ENCODE data around the gene KITLG. TPM values are rescaled to one million over a fixed set of nuclear protein-coding genes. Genes with fewer than 3 reads are reported as not detected.

KITLG gene
- total and polyA plus RNA-seq, 2 donors (not counting 1 experiment from before 2014, with no cell fraction given) = not detected

DNA sequence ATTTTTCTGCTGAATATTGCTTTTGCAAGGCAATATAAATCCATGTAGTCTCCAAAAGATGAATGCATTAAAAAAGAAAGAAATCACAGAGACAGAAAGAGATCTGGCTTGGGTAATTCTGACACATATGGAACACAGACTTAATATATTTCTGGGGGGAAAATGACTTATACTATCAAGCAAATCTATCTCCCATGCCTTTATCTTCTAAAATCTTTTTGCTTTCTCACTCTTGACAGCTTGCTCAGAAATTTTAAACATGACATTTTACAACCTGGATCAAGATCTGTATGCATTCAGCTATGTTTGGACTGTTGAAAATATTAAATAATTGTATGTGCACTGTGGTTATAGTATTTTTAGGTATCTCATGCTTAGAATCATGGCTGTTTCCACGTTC lies 73.0 kb downstream of the KITLG start:
- H3K4me1 Mint-ChIP-seq = no peaks in the 10 kb centered on the region
- no peak overlapping the region for H2AFZ ChIP-seq (ENCODE audit: insufficient read depth, low read depth, low read length, poor library complexity, severe bottlenecking)
- no peaks in the 10 kb centered on the region for H3K27me3 Mint-ChIP-seq
- H4K20me1 ChIP-seq (ENCODE audit: control insufficient read depth, insufficient read depth, low read length, poor library complexity, severe bottlenecking) = no peaks in the 10 kb centered on the region
- TF ChIP-seq, protein P1, sequence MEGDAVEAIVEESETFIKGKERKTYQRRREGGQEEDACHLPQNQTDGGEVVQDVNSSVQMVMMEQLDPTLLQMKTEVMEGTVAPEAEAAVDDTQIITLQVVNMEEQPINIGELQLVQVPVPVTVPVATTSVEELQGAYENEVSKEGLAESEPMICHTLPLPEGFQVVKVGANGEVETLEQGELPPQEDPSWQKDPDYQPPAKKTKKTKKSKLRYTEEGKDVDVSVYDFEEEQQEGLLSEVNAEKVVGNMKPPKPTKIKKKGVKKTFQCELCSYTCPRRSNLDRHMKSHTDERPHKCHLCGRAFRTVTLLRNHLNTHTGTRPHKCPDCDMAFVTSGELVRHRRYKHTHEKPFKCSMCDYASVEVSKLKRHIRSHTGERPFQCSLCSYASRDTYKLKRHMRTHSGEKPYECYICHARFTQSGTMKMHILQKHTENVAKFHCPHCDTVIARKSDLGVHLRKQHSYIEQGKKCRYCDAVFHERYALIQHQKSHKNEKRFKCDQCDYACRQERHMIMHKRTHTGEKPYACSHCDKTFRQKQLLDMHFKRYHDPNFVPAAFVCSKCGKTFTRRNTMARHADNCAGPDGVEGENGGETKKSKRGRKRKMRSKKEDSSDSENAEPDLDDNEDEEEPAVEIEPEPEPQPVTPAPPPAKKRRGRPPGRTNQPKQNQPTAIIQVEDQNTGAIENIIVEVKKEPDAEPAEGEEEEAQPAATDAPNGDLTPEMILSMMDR (IDR thresholded peaks at IDR 0.05) = no peak
- TF ChIP-seq EZH2 (IDR thresholded peaks at IDR 0.05; ENCODE audit: borderline replicate concordance, insufficient read depth, low read depth, low read length, poor library complexity, severe bottlenecking) = no peak
- POLR2A ChIA-PET = no interaction called here
- ATAC-seq (ENCODE audit: low read depth) (no peak), DNase-seq (no peak)
- no peak overlapping the region for H3K27ac Mint-ChIP-seq
- CTCF ChIA-PET = no interaction called here
- intact Hi-C loops (cut with micrococcal nuclease) = no loop called here
- no peaks in the 10 kb centered on the region for H3K27me3 ChIP-seq (replicated peaks in 1 of 4; ENCODE audit: control extremely low read depth in 1 of 4, control insufficient read depth in 3 of 4, insufficient read depth in 4 of 4, low read length in 3 of 4)
- no peaks in the 10 kb centered on the region for H3K4me1 ChIP-seq (ENCODE audit: control insufficient read depth in 2 of 2, insufficient read depth in 2 of 2, low read length in 2 of 2)
- no peak overlapping the region for H3K4me3 ChIP-seq (ENCODE audit: control extremely low read depth in 1 of 5, extremely low read depth in 1 of 5, insufficient read depth in 1 of 5, low read depth in 2 of 5, low read length in 4 of 5)
- no peaks in the 10 kb centered on the region for H3K9me3 ChIP-seq (ENCODE audit: control extremely low read depth in 1 of 3, control insufficient read depth in 2 of 3, insufficient read depth in 1 of 3, low read length in 2 of 3)
- no peaks in the 10 kb centered on the region for H3K36me3 ChIP-seq (replicated peaks in 1 of 2; ENCODE audit: control extremely low read depth in 1 of 2, control insufficient read depth in 1 of 2, extremely low read depth in 1 of 2, insufficient read depth in 2 of 2, low read length in 1 of 2)
- no peak overlapping the region for H3K4me2 ChIP-seq (replicated peaks; ENCODE audit: low read depth, low read length, poor library complexity, severe bottlenecking)
- H3K27ac ChIP-seq (ENCODE audit: low read length in 2 of 2) = no peak overlapping the region
- H3K79me2 ChIP-seq (ENCODE audit: control insufficient read depth, insufficient read depth, low read length) = no peaks in the 10 kb centered on the region
- H3K4me3 Mint-ChIP-seq = no peak overlapping the region
- no CpG with 5 or more reads among the region's 1 CpG for WGBS (ENCODE audit: insufficient coverage)
- peaks cover 2% of the 10 kb centered on the region for H3K9me3 Mint-ChIP-seq (ENCODE audit: insufficient read depth)
- H3K9ac ChIP-seq (ENCODE audit: low read length) = no peak overlapping the region

DNA sequence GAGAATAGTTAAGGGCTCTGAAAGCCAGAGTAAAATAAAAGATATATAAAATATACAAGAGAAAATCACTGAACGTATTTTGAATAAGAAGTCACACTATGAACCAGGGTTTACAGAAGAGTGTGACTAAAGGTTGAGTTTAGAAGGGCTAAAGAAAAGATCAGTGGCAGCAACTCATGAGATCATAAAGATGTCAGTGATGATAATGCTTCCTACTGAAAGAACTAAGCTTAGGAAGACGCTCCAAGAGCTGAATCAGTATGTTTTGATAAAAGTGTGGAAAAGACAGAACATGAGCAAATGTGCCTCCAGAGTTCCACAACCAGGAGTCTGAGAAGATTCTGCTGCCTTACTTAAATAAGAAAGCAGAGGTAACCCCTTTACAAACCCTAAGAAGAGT lies 74.6 kb downstream of the KITLG start:
- no peaks in the 10 kb centered on the region for H4K20me1 ChIP-seq (ENCODE audit: control insufficient read depth, insufficient read depth, low read length, poor library complexity, severe bottlenecking)
- no peaks in the 10 kb centered on the region for H3K27me3 ChIP-seq (replicated peaks in 1 of 4; ENCODE audit: control extremely low read depth in 1 of 4, control insufficient read depth in 3 of 4, insufficient read depth in 4 of 4, low read length in 3 of 4)
- ChIA-PET CTCF (no interaction called here), POLR2A (no interaction called here)
- no peak overlapping the region for H3K9ac ChIP-seq (ENCODE audit: low read length)
- Mint-ChIP-seq H3K27ac (no peak overlapping the region), H3K4me3 (no peak overlapping the region), H3K4me1 (no peaks in the 10 kb centered on the region), H3K27me3 (no peaks in the 10 kb centered on the region), H3K9me3 (ENCODE audit: insufficient read depth) (peaks cover 2% of the 10 kb centered on the region)
- TF ChIP-seq, protein P1 (IDR thresholded peaks at IDR 0.05) = no peak
- TF ChIP-seq EZH2 (IDR thresholded peaks at IDR 0.05; ENCODE audit: borderline replicate concordance, insufficient read depth, low read depth, low read length, poor library complexity, severe bottlenecking) = no peak
- no peak overlapping the region for H3K27ac ChIP-seq (ENCODE audit: low read length in 2 of 2)
- no peak overlapping the region for H3K4me2 ChIP-seq (replicated peaks; ENCODE audit: low read depth, low read length, poor library complexity, severe bottlenecking)
- H3K36me3 ChIP-seq (replicated peaks in 1 of 2; ENCODE audit: control extremely low read depth in 1 of 2, control insufficient read depth in 1 of 2, extremely low read depth in 1 of 2, insufficient read depth in 2 of 2, low read length in 1 of 2) = no peaks in the 10 kb centered on the region
- H2AFZ ChIP-seq (ENCODE audit: insufficient read depth, low read depth, low read length, poor library complexity, severe bottlenecking) = no peak overlapping the region
- ATAC-seq (ENCODE audit: low read depth) (no peak), DNase-seq (no peak)
- H3K9me3 ChIP-seq (ENCODE audit: control extremely low read depth in 1 of 3, control insufficient read depth in 2 of 3, insufficient read depth in 1 of 3, low read length in 2 of 3) = no peaks in the 10 kb centered on the region
- no peaks in the 10 kb centered on the region for H3K4me1 ChIP-seq (ENCODE audit: control insufficient read depth in 2 of 2, insufficient read depth in 2 of 2, low read length in 2 of 2)
- no peak overlapping the region for H3K4me3 ChIP-seq (ENCODE audit: control extremely low read depth in 1 of 5, extremely low read depth in 1 of 5, insufficient read depth in 1 of 5, low read depth in 2 of 5, low read length in 4 of 5)
- no CpG with 5 or more reads among the region's 2 CpGs for WGBS (ENCODE audit: insufficient coverage)
- intact Hi-C loops (cut with micrococcal nuclease) = no loop called here
- no peaks in the 10 kb centered on the region for H3K79me2 ChIP-seq (ENCODE audit: control insufficient read depth, insufficient read depth, low read length)
